Astrocyte (in vitro differentiated cells and primary cell): ENCODE results near the gene SLC38A10. TPM values are rescaled to one million over a fixed set of nuclear protein-coding genes. Genes with fewer than 3 reads are reported as not detected.

Experiments used
- DNase-seq: peaks from one replicate; pipeline ENCODE4 v3.0.0-alpha.2; 2010; ENCODE audit warnings: low read depth
- FAIRE-seq: peaks from 2 replicates; lab custom pipeline; 2011; peaks lifted over from hg19 to GRCh38; lab: Jason Lieb, UNC
- H2AFZ ChIP-seq: 2 replicates; pipeline ENCODE4 v1.6.0; 2012; ENCODE audit warnings: low read depth, low read length, inconsistent platforms
- H3K27ac ChIP-seq: 2 replicates; pipeline ENCODE4 v1.5.1; 2011; ENCODE audit warnings: low read depth, low read length, inconsistent platforms
- H3K27me3 ChIP-seq: 2 replicates; pipeline ENCODE4 v1.6.0; 2011; ENCODE audit warnings: low read length, inconsistent platforms; ENCODE audit not compliant: insufficient read depth
- H3K36me3 ChIP-seq: 2 replicates; pipeline ENCODE4 v1.5.1; 2011; ENCODE audit warnings: low read length, inconsistent platforms; ENCODE audit not compliant: insufficient read depth
- H3K4me1 ChIP-seq: 2 replicates; pipeline ENCODE4 v1.5.1; 2011; ENCODE audit warnings: low read length, inconsistent platforms; ENCODE audit not compliant: insufficient read depth
- H3K4me2 ChIP-seq: 2 replicates; pipeline ENCODE4 v1.6.0; 2012; ENCODE audit warnings: low read length, inconsistent platforms
- H3K4me3 ChIP-seq: 2 replicates; pipeline ENCODE4 v1.5.1; 2011; ENCODE audit warnings: low read depth, mild to moderate bottlenecking, low read length, inconsistent platforms; ENCODE audit not compliant: insufficient read depth
- H3K79me2 ChIP-seq: 2 replicates; pipeline ENCODE4 v1.6.0; 2012; ENCODE audit warnings: mild to moderate bottlenecking, low read length, inconsistent platforms; ENCODE audit not compliant: insufficient read depth
- H3K9ac ChIP-seq: 2 replicates; pipeline ENCODE4 v1.6.0; 2012; ENCODE audit warnings: mild to moderate bottlenecking, low read length, inconsistent platforms
- H3K9me3 ChIP-seq: 2 replicates; pipeline ENCODE4 v1.5.1; 2012; ENCODE audit warnings: low read depth, mild to moderate bottlenecking, low read length, inconsistent platforms; ENCODE audit not compliant: insufficient read depth
- H4K20me1 ChIP-seq: 2 replicates; pipeline ENCODE4 v1.6.0; 2012; ENCODE audit warnings: low read length, inconsistent platforms; ENCODE audit not compliant: insufficient read depth
- H3K27ac Mint-ChIP-seq: one replicate; pipeline ENCODE4 v1.8.0; 2021; ENCODE audit warnings: mild to moderate bottlenecking, mixed read lengths; ENCODE audit not compliant: unreplicated experiment
- H3K27me3 Mint-ChIP-seq: one replicate; pipeline ENCODE4 v1.8.0; 2021; ENCODE audit warnings: low read depth, mixed read lengths; ENCODE audit not compliant: unreplicated experiment
- H3K36me3 Mint-ChIP-seq: one replicate; pipeline ENCODE4 v1.8.0; 2021; ENCODE audit warnings: low read depth, mixed read lengths; ENCODE audit not compliant: unreplicated experiment
- H3K4me1 Mint-ChIP-seq: one replicate; pipeline ENCODE4 v1.8.0; 2021; ENCODE audit warnings: low read depth, mixed read lengths; ENCODE audit not compliant: unreplicated experiment
- H3K4me3 Mint-ChIP-seq: one replicate; pipeline ENCODE4 v1.8.0; 2021; ENCODE audit warnings: mild to moderate bottlenecking, moderate library complexity, mixed read lengths; ENCODE audit not compliant: unreplicated experiment
- H3K9me3 Mint-ChIP-seq: one replicate; pipeline ENCODE4 v1.8.0; 2021; ENCODE audit warnings: mild to moderate bottlenecking, mixed read lengths; ENCODE audit not compliant: unreplicated experiment
- EZH2 ChIP-seq: IDR thresholded peaks from 2 replicates; pipeline ENCODE4 v1.6.1; 2012; ENCODE audit warnings: mild to moderate bottlenecking, low read length, inconsistent platforms; ENCODE audit not compliant: insufficient read depth
- total RNA-seq: library from RNA; stranded (reverse); gene quantifications from 2 replicates; pipeline ENCODE4 v1.2.1, GENCODE V29; 2021
- TF ChIP-seq, protein P1 (sequence below): IDR thresholded peaks from 2 replicates; pipeline ENCODE4 v1.5.1; 2011; ENCODE audit warnings: low read depth, mild to moderate bottlenecking, inconsistent platforms, low read length, moderate library complexity; ENCODE audit not compliant: insufficient read depth

SLC38A10 gene
- total RNA-seq, 1 donor from 2014 or later, result 71.4 TPM

DNA sequence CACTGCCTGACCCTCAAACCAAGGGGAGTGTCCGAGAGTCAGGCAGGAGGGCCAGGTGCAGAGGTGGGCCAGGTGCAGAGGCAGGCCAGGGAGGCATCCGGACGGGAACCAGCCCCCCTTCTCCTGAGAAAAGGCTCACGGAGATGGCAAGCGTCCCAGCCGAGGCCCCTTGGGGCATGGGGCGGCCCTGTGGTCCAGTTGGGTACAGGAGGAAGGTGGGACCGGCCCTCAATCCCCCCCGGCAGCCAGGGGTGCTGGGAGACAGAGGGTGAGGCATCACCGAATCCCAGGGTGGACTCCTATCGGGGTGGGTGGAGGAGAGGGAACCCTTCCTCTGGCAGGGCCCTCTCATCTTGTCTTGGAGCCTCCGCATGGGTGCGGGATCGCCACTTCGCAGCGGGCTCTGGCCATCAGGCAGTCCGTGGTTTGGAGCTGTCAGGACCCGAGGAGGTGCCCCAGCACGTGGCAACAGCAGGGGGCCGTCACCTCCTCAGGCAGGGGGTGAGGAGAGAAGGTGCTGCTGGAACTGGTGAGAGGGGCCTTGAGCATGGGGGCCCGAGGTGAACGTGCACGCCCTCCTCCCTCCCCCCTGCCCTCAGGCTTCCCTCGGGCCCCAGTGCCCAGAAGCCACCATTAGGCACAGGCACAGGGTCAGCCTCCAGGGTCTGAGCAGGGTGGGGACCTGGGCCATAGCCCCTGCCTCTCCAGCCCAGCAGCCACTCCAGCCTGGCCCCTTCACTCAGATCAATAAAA, 38.7 kb upstream of the SLC38A10 start:
- Histone ChIP-seq H3K4me1 (peaks cover 11% of the 10 kb centered on the region), H3K9ac (no peak overlapping the region), H3K4me3 (no peak overlapping the region), H3K4me2 (no peak overlapping the region), H3K27me3 (peaks cover 11% of the 10 kb centered on the region), H4K20me1 (peaks cover 17% of the 10 kb centered on the region), H3K79me2 (peaks cover 6% of the 10 kb centered on the region), H3K9me3 (no peaks in the 10 kb centered on the region), H3K27ac (no peak overlapping the region), H2AFZ (no peak overlapping the region), H3K36me3 (no peaks in the 10 kb centered on the region)
- DNase-seq (no peak), FAIRE-seq (no peak)
- Mint-ChIP-seq H3K36me3 (no peaks in the 10 kb centered on the region), H3K4me1 (peaks cover 9% of the 10 kb centered on the region), H3K4me3 (no peak overlapping the region), H3K27me3 (peaks cover 20% of the 10 kb centered on the region), H3K27ac (no peak overlapping the region), H3K9me3 (no peaks in the 10 kb centered on the region)
- TF ChIP-seq, protein P1, sequence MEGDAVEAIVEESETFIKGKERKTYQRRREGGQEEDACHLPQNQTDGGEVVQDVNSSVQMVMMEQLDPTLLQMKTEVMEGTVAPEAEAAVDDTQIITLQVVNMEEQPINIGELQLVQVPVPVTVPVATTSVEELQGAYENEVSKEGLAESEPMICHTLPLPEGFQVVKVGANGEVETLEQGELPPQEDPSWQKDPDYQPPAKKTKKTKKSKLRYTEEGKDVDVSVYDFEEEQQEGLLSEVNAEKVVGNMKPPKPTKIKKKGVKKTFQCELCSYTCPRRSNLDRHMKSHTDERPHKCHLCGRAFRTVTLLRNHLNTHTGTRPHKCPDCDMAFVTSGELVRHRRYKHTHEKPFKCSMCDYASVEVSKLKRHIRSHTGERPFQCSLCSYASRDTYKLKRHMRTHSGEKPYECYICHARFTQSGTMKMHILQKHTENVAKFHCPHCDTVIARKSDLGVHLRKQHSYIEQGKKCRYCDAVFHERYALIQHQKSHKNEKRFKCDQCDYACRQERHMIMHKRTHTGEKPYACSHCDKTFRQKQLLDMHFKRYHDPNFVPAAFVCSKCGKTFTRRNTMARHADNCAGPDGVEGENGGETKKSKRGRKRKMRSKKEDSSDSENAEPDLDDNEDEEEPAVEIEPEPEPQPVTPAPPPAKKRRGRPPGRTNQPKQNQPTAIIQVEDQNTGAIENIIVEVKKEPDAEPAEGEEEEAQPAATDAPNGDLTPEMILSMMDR, result no peak
- no peak for TF ChIP-seq EZH2

DNA sequence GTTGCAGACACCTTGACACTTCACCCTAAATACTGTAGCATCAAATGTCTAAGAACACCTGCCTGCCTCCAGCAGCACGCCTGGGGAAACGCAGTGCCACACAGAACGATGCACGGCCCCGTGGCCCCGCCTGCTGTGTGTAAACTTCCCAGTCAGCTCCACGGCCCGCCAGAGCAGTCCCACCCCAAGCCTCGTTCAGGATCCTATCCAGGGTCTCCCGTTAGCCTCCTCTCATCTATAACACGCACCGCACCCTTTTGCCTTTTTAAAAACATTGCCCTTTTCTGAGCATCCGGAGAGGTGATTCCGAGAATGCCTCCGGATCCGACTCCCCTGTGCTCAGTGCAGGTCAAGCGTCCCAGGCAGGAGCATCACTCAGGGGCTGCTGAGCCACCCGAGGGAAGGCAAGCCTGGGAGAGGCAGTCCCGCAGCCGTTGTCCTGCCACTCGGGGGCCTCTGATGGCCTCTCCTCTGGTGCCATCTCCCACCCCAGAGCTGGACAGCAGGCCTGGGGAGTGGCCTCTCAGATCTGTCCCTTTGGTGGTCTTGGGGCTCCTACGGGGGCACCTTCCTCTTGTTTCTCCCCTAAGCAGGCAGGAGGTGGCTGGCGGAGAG, 37.9 kb upstream of the SLC38A10 start:
- DNase-seq (no peak), FAIRE-seq (no peak)
- peaks cover 11% of the 10 kb centered on the region for H3K27me3 ChIP-seq
- no peak overlapping the region for H3K4me2 ChIP-seq
- no peaks in the 10 kb centered on the region for H3K9me3 Mint-ChIP-seq
- H3K9me3 ChIP-seq, result no peaks in the 10 kb centered on the region
- H3K4me3 Mint-ChIP-seq, result peak overlapping the region; percentile 45
- no peaks in the 10 kb centered on the region for H3K36me3 ChIP-seq
- H4K20me1 ChIP-seq, result peaks cover 10% of the 10 kb centered on the region
- peaks cover 10% of the 10 kb centered on the region for H3K4me1 Mint-ChIP-seq
- H3K36me3 Mint-ChIP-seq, result no peaks in the 10 kb centered on the region
- no peak overlapping the region for H3K27ac Mint-ChIP-seq
- H3K4me1 ChIP-seq, result peaks cover 15% of the 10 kb centered on the region
- H3K79me2 ChIP-seq, result no peaks in the 10 kb centered on the region
- no peak overlapping the region for H3K27ac ChIP-seq
- H3K9ac ChIP-seq, result no peak overlapping the region
- peaks cover 20% of the 10 kb centered on the region for H3K27me3 Mint-ChIP-seq
- H3K4me3 ChIP-seq, result no peak overlapping the region
- TF ChIP-seq EZH2, result no peak
- TF ChIP-seq, protein P1, result no peak
- no peak overlapping the region for H2AFZ ChIP-seq
